ENCODE data around the gene TSHZ2. TPM values are rescaled to one million over a fixed set of nuclear protein-coding genes. Genes with fewer than 3 reads are reported as not detected.
A peak's percentile ranks its signal among the peaks of the same experiment; 100 is the strongest.

Gene TSHZ2
- total RNA-seq, 1 donor from 2014 or later = 12.6 TPM

DNA sequence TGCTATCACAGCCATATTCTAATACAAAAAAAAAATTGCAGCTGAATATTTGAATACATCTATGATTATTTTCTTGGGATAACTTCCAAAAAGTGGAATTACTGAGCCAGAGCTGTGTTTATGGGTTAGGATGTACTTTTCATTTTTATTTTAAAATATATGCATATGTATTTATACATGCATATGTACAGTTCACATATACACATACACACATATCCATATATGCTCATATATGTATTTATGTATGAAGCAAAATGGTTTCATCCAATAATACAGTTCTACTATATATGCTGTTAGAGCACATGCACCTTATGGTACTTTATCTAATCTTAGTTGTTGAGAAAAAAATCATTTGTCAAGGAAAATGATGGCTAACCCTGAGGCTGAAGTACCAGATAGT is 54.9 kb downstream of the TSHZ2 start:
- H3K4me1 ChIP-seq = no peaks in the 10 kb centered on the region
- H3K36me3 ChIP-seq = no peaks in the 10 kb centered on the region
- TF ChIP-seq, protein P1, sequence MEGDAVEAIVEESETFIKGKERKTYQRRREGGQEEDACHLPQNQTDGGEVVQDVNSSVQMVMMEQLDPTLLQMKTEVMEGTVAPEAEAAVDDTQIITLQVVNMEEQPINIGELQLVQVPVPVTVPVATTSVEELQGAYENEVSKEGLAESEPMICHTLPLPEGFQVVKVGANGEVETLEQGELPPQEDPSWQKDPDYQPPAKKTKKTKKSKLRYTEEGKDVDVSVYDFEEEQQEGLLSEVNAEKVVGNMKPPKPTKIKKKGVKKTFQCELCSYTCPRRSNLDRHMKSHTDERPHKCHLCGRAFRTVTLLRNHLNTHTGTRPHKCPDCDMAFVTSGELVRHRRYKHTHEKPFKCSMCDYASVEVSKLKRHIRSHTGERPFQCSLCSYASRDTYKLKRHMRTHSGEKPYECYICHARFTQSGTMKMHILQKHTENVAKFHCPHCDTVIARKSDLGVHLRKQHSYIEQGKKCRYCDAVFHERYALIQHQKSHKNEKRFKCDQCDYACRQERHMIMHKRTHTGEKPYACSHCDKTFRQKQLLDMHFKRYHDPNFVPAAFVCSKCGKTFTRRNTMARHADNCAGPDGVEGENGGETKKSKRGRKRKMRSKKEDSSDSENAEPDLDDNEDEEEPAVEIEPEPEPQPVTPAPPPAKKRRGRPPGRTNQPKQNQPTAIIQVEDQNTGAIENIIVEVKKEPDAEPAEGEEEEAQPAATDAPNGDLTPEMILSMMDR (IDR thresholded peaks at IDR 0.05) = no peak
- H3K27ac ChIP-seq = no peak overlapping the region
- no peak overlapping the region for H3K4me3 ChIP-seq
- intact Hi-C loops (cut with DNase I) = no loop called here
- DNase-seq = no peak
- ATAC-seq = no peak
- H3K27me3 ChIP-seq (ENCODE audit: low read depth) = no peaks in the 10 kb centered on the region
- no peaks in the 10 kb centered on the region for H3K9me3 ChIP-seq

DNA sequence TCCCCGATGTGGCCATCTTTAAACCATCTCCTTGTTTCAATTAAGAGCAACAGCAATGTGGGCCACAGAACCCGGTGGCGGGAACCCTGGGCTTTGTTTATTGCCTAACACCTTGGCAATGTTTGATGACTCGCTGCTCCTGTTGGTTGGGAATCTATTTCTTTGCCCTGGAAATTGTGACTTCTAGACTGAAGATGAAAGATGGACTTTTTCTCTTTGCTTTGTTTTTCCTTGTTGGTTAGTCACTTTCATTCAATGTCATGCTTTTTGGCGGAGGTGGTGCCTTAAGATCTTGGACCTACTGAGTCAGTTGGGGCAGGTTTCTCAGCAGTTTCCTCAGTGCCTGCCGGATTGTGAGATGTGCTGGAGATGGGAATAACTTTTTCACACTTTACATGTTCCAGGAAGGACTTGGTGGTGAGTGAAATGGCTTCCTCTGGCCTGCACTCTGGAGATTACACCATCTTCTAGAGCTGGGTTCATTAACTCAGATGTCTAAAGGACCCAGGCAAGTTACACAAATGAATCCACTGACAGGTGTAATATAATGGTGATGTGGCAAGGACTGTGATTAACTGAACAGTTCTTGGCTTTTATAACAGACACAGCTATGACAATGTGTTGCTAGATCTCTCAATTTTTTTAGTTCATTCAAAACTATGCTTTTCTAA is 56.3 kb downstream of the TSHZ2 start:
- no peaks in the 10 kb centered on the region for H3K9me3 ChIP-seq
- TF ChIP-seq, protein P1 (IDR thresholded peaks at IDR 0.05) = no peak
- H3K27me3 ChIP-seq (ENCODE audit: low read depth) = no peaks in the 10 kb centered on the region
- DNase-seq (no peak), ATAC-seq (no peak)
- H3K4me1 ChIP-seq = no peaks in the 10 kb centered on the region
- no peaks in the 10 kb centered on the region for H3K36me3 ChIP-seq
- intact Hi-C loops (cut with DNase I) = no loop called here
- H3K4me3 ChIP-seq = no peak overlapping the region
- no peak overlapping the region for H3K27ac ChIP-seq

DNA sequence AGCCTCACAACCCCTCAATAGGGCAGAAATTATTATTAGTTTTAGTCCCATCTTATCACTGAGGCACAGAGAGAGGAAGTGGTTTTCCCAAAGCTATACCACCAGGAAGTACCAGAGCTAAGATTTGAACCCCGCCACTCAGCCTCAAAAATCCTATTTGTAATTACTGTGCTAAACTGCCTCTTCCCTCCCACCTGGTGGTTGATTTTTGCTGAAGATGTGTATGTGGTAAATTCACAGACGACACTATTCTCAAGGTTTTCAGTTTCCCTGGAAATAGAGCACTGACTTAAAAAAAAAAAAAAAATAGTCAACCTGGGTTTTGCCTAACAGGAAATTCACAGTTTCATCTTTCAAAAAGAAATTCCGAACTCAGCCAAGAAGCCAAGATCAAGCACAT is 57.9 kb downstream of the TSHZ2 start:
- intact Hi-C loops (cut with DNase I) = no loop called here
- Histone ChIP-seq H3K4me3 (no peak overlapping the region), H3K4me1 (no peaks in the 10 kb centered on the region), H3K9me3 (no peaks in the 10 kb centered on the region), H3K36me3 (no peaks in the 10 kb centered on the region), H3K27ac (no peak overlapping the region), H3K27me3 (ENCODE audit: low read depth) (no peaks in the 10 kb centered on the region)
- ATAC-seq (no peak), DNase-seq (no peak)
- TF ChIP-seq, protein P1 (IDR thresholded peaks at IDR 0.05) = no peak

DNA sequence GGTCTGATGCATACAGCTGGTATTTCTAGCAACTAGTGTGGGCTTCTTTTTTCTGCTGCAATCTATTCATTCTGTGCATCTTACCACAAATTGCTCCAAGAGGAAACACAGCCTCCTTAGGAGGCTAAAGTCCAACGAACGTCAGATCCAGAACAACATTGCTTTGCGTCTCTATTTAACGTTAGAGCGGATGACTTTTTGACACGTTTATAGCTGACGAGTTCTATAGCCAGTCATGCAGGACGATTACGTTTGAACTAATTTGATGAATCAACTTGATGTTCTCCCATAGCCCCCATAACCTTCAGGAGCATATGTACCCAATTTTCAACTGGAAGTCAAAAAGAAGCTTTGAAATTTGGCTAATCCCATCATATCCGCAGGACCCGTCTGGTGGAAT is 59.9 kb downstream of the TSHZ2 start:
- Histone ChIP-seq H3K27ac (no peak overlapping the region), H3K4me3 (no peak overlapping the region), H3K9me3 (no peaks in the 10 kb centered on the region), H3K27me3 (ENCODE audit: low read depth) (no peaks in the 10 kb centered on the region), H3K4me1 (no peaks in the 10 kb centered on the region), H3K36me3 (no peaks in the 10 kb centered on the region)
- no peak for DNase-seq
- ATAC-seq = no peak
- TF ChIP-seq, protein P1 (IDR thresholded peaks at IDR 0.05) = no peak
- intact Hi-C loops (cut with DNase I) = no loop called here

DNA sequence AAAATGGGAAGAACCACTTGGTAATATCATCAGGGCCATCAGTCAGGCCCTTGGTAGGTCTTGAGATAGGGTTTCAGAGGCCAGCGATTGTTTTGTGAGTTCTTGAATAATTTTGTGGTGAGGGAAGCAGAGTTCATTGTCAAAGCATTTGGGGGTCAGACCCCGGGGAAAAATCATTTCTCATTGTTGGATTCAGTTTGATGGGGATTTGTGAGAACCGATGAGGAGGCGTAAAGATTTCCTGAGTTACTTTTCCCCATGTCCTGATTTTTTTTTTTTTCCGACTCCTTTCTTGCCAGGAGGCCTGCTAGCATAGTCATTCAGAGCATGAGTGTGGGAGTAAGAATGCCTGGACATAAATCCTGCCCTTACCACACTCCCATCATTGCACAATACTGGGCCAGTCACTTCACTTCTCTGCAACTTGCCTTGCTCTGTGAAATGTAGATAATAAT is 60.3 kb downstream of the TSHZ2 start:
- DNase-seq (no peak), ATAC-seq (peak in 1 of 2 donors; percentile 42)
- Histone ChIP-seq H3K27ac (no peak overlapping the region), H3K4me1 (no peaks in the 10 kb centered on the region), H3K9me3 (no peaks in the 10 kb centered on the region), H3K36me3 (no peaks in the 10 kb centered on the region), H3K4me3 (no peak overlapping the region), H3K27me3 (ENCODE audit: low read depth) (no peaks in the 10 kb centered on the region)
- TF ChIP-seq, protein P1 (IDR thresholded peaks at IDR 0.05) = no peak
- intact Hi-C loops (cut with DNase I) = no loop called here
